K562 (cell line): ENCODE results near the gene CLSTN1.

ENCODE experiments used
- BHLHE40 ChIP-seq: IDR thresholded peaks from 2 replicates; pipeline ENCODE4 v1.6.1; 2011; ENCODE audit warnings: low read length, improper control_type of control experiment
- CBX8 ChIP-seq: fragments of 200-600 bp; sonication (generic); IDR thresholded peaks from 2 replicates; pipeline ENCODE4 v1.6.1; 2012; ENCODE audit warnings: borderline replicate concordance, mixed run types, low read depth, mild to moderate bottlenecking, moderate library complexity, mixed read lengths, low read length, control low read depth, inconsistent platforms; ENCODE audit not compliant: poor library complexity, severe bottlenecking; ENCODE audit errors: extremely low read depth
- L3MBTL2 ChIP-seq: fragments of 450-650 bp; IDR thresholded peaks from 2 replicates; pipeline ENCODE4 v1.6.1; 2016; ENCODE audit warnings: mild to moderate bottlenecking, moderate library complexity
- ZNF263 ChIP-seq: sonication (generic); formaldehyde crosslinking; IDR thresholded peaks from 2 replicates; pipeline ENCODE4 v1.8.0; 2022; ENCODE audit warnings: mild to moderate bottlenecking, missing genetic modification reagents, borderline replicate concordance
- ZNF384 ChIP-seq: IDR thresholded peaks from 2 replicates; pipeline ENCODE4 v1.6.1; 2012; ENCODE audit warnings: low read depth, low read length, improper control_type of control experiment

DNA sequence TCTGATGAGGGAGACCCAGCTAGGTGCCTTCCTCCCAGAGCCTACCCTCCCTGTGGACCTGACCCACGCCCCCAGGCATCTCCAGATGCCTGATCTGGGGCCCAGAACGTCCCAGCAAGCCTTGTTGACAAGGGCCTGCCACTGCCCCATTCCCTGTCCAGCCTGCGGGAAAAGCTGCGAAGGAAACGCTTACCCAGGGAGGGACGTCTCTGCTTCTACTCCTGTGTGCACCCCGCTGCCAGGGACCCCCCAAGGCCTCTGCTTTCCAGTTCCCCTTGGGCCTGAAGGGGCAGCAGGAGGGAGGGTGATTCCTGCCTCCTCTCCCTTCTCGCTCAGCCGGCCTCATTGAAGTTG lies 11.6 kb upstream of the CLSTN1 start:
- TF ChIP-seq CBX8 = no peak
- TF ChIP-seq BHLHE40 = no peak
- TF ChIP-seq ZNF384 = no peak
- TF ChIP-seq L3MBTL2 = no peak
- TF ChIP-seq ZNF263 (CRISPR knock-in tag) = no peak
